A673 (cell line): Measurements from ENCODE around the gene MAP2K3. TPM values are rescaled to one million over a fixed set of nuclear protein-coding genes. Genes with fewer than 3 reads are reported as not detected.

Source experiments
- BruUV-seq: library from RNA; stranded (reverse); fragments of 400-500 nt; replicated peaks from 2 replicates; lab custom pipeline; 2021; lab: Mats Ljungman, UMichigan
- CTCF ChIA-PET: fragments of 300-600 bp; sonication (Branson Sonifier 250); formaldehyde crosslinking; loops from one replicate; lab custom pipeline; 2022; ENCODE audit warnings: antibody characterized with exemption; lab: Charles Lee
- POLR2A ChIA-PET: fragments of 300-600 bp; sonication (Branson Sonifier 250); formaldehyde crosslinking; loops from one replicate; lab custom pipeline; 2022; ENCODE audit warnings: antibody characterized with exemption; ENCODE audit not compliant: low non-redundant PET; lab: Charles Lee
- DNase-seq: peaks from one replicate; pipeline ENCODE4 v3.0.0-alpha.2; 2015; ENCODE audit warnings: low spot score
- H3K27ac ChIP-seq: fragments of 200-600 bp; sonication (generic); 2 replicates; pipeline ENCODE4 v1.5.1; 2016; ENCODE audit warnings: mixed run types, low read depth, mild to moderate bottlenecking, mixed read lengths, antibody characterized with exemption, low read length; ENCODE audit not compliant: poor library complexity, severe bottlenecking
- H3K27me3 ChIP-seq: fragments of 200-600 bp; sonication (generic); replicated peaks from 2 replicates; pipeline ENCODE4 v1.6.1; 2017; ENCODE audit warnings: mixed run types, low read depth, mild to moderate bottlenecking, mixed read lengths, antibody characterized with exemption, low read length; ENCODE audit not compliant: insufficient read depth, poor library complexity
- H3K36me3 ChIP-seq: fragments of 200-600 bp; sonication (generic); 2 replicates; pipeline ENCODE4 v1.6.1; 2016; ENCODE audit warnings: mixed run types, mild to moderate bottlenecking, mixed read lengths, antibody characterized with exemption, low read length; ENCODE audit not compliant: insufficient read depth, poor library complexity, severe bottlenecking
- H3K4me1 ChIP-seq: fragments of 200-600 bp; sonication (generic); 2 replicates; pipeline ENCODE4 v1.6.1; 2017; ENCODE audit warnings: mixed run types, mild to moderate bottlenecking, mixed read lengths, antibody characterized with exemption, low read length; ENCODE audit not compliant: insufficient read depth, poor library complexity, severe bottlenecking
- H3K4me3 ChIP-seq: fragments of 200-600 bp; sonication (generic); 2 replicates; pipeline ENCODE4 v1.5.1; 2016; ENCODE audit warnings: low read depth, mixed run types, mild to moderate bottlenecking, mixed read lengths, low read length; ENCODE audit not compliant: poor library complexity, severe bottlenecking
- H3K9me3 ChIP-seq: fragments of 200-600 bp; sonication (generic); 2 replicates; pipeline ENCODE4 v1.6.1; 2016; ENCODE audit warnings: mixed run types, low read depth, mild to moderate bottlenecking, mixed read lengths, antibody characterized with exemption, low read length; ENCODE audit not compliant: poor library complexity, severe bottlenecking
- CTCF ChIP-seq: fragments of 300-800, 200-600 bp; sonication (generic); conservative IDR thresholded peaks from 2 replicates; pipeline ENCODE4 v1.5.1; 2017; ENCODE audit warnings: low read depth, mild to moderate bottlenecking, antibody characterized with exemption, low read length, moderate library complexity, mixed read lengths
- EZH2 ChIP-seq: fragments of 200-600 bp; sonication (generic); IDR thresholded peaks from 2 replicates; pipeline ENCODE4 v1.6.1; 2017; ENCODE audit warnings: borderline replicate concordance, low read depth, mild to moderate bottlenecking, mixed read lengths, antibody characterized with exemption, low read length; ENCODE audit not compliant: poor library complexity, severe bottlenecking
- intact Hi-C: fragments of 100-400 bp; cut with micrococcal nuclease; formaldehyde crosslinking; loops from one replicate; pipeline ENCODE4 v1.10.0; 2022; ENCODE audit not compliant: unreplicated experiment
- total RNA-seq: library from RNA; stranded (reverse); gene quantifications from 2 replicates; pipeline ENCODE4 v1.2.3, GENCODE V29; 2021

Gene MAP2K3
- total RNA-seq, 1 experiment from 2014 or later, result 44.0 TPM

- TF ChIP-seq CTCF (no peak), EZH2 (no peak)
- intact Hi-C loops, result no loop called here
- no peak for DNase-seq
- Histone ChIP-seq H3K36me3 (no peaks in the 10 kb centered on the region), H3K27me3 (no peaks in the 10 kb centered on the region), H3K9me3 (no peaks in the 10 kb centered on the region), H3K4me3 (no peak overlapping the region), H3K27ac (no peak overlapping the region), H3K4me1 (peaks cover 6% of the 10 kb centered on the region)
- BruUV-seq, result no TSS peak
- POLR2A ChIA-PET, result no interaction called here
- CTCF ChIA-PET, result no interaction called here
Measured at GRCh38 chr17:21363776-21364642, 79.5 kb downstream of the MAP2K3 start.

Other genes with a start within 250 kb of the MAP2K3 start
- 288 and 318 TPM in 2 replicates for gene USP22, start 241.7 kb upstream of the MAP2K3 start, total RNA-seq
- gene DHRS7B, start 157.7 kb upstream of the MAP2K3 start, total RNA-seq, result 19.0 and 23.4 TPM in 2 replicates
- 46.5 and 47.6 TPM in 2 replicates for gene TMEM11, start 70.5 kb upstream of the MAP2K3 start, total RNA-seq
- 0.75 and 2.3 TPM in 2 replicates for gene NATD1, start 31.3 kb upstream of the MAP2K3 start, total RNA-seq
- 1.2 and 2.1 TPM in 2 replicates for gene KCNJ12, start 91.6 kb downstream of the MAP2K3 start, total RNA-seq